ENCODE results near the gene SLC39A10.

Gene SLC39A10

DNA sequence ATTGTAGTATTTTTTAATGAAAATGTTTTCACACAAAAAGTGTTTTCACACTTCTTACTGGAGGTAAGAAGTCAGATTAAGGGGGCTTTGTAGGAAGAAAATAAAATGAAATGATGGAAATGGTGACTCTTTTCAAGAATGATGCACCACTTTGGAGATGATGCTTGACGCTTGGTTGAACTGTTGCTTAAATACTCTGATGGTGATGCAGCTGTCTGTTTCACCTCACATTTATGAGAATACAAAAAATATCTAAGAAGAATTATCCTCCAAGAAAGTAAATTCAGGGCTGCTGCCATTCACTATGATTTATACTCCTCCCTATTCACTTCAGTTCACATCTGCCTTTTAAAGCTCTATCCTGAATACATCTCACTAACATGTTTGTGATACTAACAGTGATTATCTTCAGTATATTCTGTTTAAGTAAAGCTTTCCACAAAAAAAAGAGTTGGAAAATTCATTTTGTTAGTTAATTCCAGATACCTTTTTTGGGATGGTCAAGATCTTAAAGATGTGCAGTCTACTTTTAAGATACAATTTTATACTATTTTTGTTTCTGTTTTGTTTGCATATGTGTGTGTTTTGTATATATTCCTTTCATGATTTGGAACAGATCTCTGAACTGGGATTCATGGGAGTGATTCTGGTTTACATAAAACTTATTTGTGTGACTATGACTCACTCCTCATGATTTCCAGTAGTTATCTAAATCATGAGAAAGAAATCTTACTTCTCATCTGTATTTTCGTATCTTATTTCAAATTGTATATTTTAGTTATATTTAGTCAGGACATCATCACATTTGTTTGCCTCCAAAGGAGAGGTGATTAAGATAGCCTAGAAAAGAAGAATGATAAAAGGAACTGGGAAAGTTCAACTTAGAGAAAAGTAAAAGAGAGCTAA, 53.1 kb downstream of the SLC39A10 start:
- DNase-seq (ENCODE audit: insufficient read length, low spot score) = no peak

DNA sequence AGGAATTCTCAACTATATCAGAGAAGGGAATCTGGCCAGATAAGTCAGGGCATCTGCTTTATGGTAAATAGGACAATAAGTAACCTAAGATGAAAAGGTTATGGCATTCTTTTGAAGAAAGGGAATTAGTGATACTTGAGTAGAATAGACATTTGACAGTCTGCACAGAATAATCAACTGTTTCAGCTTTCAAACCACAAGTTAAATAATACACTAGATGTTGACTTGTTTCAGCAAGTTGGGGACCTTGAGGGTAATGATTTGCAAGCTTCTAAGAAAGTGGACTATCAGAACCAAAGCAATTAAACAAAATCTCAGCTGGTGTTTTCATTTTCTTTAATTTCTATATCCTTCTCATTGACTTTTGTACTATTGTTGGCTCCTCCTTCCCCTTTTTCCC, 54.5 kb downstream of the SLC39A10 start:
- FAIRE-seq (peak; percentile 78), DNase-seq (ENCODE audit: insufficient read length, low spot score) (no peak)

More for the DNA sequence above, 53.1 kb downstream of the SLC39A10 start:
- FAIRE-seq = no peak

GRCh38 chr2:195716466-195716865, 59.4 kb downstream of the SLC39A10 start:
- FAIRE-seq = no peak

GRCh38 chr2:195721042-195721441, 64.0 kb downstream of the SLC39A10 start:
- FAIRE-seq = no peak
- no peak for DNase-seq (ENCODE audit: insufficient read length, low spot score)

More at GRCh38 chr2:195716466-195716865, 59.4 kb downstream of the SLC39A10 start:
- no peak for DNase-seq (ENCODE audit: insufficient read length, low spot score)

GRCh38 chr2:195722075-195722474, 65.0 kb downstream of the SLC39A10 start:
- FAIRE-seq (no peak), DNase-seq (ENCODE audit: insufficient read length, low spot score) (no peak)

DNA sequence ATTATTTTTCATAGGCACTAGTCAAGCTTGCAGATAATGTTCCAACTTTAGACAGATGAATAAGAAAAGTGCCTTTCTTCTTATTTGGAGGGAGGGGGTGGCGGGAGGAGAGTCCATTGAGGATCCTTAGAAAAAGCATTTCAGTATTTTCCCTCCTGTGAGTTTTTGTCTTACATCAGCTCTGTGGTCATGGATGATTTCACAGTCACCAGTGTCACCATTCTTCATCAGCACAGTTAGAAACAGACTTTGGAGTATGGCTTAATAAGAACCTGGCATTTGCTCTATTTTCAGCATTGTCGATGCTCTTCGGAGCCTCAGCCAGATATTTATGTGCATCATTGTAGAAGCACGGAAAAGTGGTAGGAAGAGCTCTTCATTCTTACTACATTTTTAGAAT, 70.1 kb downstream of the SLC39A10 start:
- DNase-seq (ENCODE audit: insufficient read length, low spot score) (no peak), FAIRE-seq (no peak)

DNA sequence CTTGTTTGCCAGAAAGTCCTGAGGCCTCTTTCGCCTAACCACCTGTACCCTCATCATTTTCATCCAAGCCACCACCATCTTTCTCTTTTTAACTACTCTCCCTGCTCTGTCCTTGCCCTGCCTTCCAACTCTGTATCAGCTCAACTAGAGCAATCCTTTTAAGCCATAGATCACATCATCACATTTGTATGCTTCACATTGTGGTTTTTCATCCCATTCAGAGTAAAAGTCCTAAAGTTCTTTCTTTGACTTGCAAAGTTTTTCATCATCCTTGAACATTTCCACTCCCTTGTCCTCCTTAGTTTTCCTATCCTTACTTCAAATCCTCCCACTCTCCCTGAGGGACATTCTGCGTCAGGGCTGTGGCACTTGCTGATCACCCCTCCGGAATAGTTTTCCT, 73.9 kb downstream of the SLC39A10 start:
- FAIRE-seq = no peak
- no peak for DNase-seq (ENCODE audit: insufficient read length, low spot score)

GRCh38 chr2:195732574-195732973, 75.5 kb downstream of the SLC39A10 start:
- DNase-seq (ENCODE audit: insufficient read length, low spot score) (no peak), FAIRE-seq (no peak)

DNA sequence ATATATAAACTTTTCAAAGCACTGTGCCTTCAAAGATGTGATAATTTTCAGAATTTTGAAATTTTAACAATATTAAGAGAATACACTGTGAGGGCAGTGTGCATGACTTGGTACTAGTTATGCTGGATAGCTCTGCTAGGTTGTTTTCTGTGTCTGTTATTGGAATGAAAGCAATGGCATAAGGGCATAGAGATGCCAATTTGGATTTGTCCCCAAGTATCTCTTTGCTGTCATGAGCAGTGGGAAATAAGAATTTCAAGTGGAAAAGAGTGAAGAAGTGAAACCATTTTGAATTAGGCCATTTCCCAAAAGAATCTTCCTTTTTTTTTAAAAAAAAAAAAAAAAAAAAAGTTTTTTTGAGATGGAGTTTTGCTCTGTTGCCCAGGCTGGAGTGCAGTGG, 76.8 kb downstream of the SLC39A10 start:
- no peak for FAIRE-seq
- DNase-seq (ENCODE audit: insufficient read length, low spot score) = no peak

DNA sequence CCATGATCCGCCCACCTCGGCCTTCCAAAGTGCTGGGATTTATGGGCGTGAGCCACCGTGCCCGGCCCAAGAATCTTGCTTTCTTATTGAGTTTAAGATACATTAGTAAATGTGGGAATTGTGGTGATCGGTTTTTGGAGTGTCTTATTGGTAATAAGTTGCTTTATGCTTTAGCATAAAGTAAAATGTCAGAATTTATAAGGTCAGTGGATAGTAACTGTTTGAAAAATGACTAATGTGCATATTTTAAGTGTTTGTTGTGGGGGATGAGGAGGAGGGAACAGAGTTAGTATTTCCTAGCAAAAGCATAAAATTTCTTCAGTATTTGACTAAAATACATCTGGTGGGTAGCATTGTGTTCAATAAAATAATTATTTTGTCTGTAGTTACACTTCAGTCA, 77.4 kb downstream of the SLC39A10 start:
- FAIRE-seq (no peak), DNase-seq (ENCODE audit: insufficient read length, low spot score) (no peak)

- DNase-seq (ENCODE audit: insufficient read length, low spot score) (no peak), FAIRE-seq (no peak)
Observed at GRCh38 chr2:195734931-195735330, 77.9 kb downstream of the SLC39A10 start.

GRCh38 chr2:195735347-195735746, 78.3 kb downstream of the SLC39A10 start:
- FAIRE-seq (no peak), DNase-seq (ENCODE audit: insufficient read length, low spot score) (no peak)

DNA sequence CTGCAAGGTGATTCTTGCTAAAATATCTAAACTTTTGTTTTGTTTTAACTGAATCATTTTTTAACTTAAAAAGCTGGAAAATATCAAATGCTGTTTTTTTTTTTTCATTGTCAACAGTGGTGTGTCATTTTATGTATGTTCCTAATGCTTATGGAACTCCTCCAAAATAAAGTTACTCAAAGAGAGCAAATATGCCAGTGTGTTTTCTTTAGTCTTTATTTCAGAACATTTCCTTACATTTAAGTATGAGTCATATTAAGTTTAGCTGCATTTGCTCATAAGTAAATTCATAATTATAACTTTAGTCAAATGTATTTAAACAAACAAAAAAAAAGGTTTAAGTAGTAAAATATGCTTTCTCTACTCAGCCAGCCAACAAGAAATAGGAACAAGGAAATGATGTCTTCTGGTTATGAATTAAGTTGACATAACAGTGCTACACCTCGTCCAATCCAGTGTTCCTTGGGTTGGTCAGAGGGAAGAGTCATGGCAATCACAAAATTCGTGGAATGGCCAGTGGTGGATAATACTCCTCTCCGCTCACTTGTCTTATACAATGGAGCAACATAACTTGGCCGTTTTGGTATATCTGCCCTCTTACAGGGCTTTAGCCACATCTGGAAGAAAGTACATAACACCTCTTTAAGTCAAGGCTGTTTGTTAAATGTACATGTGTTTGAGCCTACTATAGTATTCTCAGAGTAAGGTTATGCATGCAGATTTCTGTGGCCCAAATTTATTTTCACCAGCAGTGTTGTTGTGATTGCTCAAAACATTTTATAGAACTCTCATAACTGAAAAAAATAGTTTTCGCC, 80.7 kb downstream of the SLC39A10 start:
- DNase-seq (ENCODE audit: insufficient read length, low spot score) (no peak), FAIRE-seq (no peak)

DNA sequence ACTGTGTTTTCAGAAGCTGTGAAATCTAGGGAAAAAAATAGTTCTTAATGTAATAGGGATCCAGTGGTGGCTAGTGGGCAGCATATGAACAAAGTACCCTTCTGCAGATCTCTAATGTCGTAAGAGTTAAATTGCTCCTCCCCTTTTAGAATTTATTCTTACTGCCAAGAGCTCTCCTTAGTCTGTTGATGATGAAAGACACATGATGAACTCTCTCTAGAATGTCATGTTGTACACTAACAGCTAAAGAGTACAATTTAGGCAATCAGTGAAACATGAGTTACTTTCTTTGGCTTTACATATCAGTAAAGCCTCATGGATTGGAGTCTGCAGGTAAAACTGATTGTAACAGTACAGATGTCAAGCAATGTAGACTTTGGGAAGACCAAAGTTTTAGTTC, 84.2 kb downstream of the SLC39A10 start:
- FAIRE-seq (no peak), DNase-seq (ENCODE audit: insufficient read length, low spot score) (no peak)

DNA sequence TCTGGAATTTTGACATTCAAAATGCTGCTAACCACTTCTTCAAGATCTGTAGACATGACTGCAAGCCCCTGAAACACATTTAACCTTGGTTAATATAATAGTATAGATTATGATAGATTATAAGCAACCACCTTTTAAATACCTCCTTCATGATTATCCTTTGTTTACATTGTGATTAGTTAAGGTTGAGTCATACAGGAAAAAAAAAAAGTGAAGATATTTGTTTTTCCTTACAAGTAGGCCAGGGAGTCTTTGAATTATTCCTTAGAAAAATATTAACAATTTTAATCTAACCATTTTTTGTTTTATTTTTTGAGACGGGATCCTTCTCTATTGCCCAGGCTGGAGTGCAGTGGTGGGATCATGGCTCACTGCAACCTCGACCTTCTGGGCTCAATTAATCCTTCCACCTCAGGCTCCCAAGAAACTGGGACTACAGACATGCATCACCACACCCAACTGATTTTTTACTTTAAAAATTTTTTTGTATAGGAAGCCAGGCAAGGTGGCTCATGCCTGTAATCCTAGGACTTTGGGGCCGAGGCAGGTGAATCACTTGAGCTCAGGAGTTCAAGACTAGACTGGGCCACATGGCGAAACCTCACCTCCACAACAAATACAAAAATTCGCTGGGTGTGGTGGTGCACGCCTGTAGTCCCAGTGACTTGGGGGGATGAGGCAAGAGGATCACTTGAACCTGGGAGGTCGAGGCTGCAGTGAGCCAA, 99.4 kb downstream of the SLC39A10 start:
- FAIRE-seq = no peak
- no peak for DNase-seq (ENCODE audit: insufficient read length, low spot score)

- FAIRE-seq (no peak), DNase-seq (ENCODE audit: insufficient read length, low spot score) (no peak)
Observed at GRCh38 chr2:195758846-195759245, 101.8 kb downstream of the SLC39A10 start.

DNA sequence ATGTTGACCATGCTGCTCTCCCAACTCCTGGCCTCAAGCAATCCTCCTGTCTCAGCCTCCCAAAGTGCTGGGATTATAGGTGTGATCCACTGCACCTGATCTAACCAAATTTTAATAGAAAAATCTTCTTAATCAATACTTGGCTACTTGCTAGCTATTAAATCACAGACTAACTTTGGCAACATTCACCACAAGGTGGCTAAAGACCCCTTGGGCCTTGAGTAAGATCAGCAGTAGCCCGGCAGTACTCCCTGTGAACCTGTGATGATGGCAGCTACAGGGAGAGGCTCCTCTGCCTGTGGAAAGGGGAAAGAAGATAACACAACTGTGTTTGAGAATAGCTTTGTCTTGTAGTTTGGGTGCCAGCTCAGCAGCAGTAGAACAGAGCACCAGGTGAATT, 102.9 kb downstream of the SLC39A10 start:
- DNase-seq (ENCODE audit: insufficient read length, low spot score) (no peak), FAIRE-seq (no peak)

- no peak for FAIRE-seq
Observed at GRCh38 chr2:195763866-195764265, 106.8 kb downstream of the SLC39A10 start.

DNA sequence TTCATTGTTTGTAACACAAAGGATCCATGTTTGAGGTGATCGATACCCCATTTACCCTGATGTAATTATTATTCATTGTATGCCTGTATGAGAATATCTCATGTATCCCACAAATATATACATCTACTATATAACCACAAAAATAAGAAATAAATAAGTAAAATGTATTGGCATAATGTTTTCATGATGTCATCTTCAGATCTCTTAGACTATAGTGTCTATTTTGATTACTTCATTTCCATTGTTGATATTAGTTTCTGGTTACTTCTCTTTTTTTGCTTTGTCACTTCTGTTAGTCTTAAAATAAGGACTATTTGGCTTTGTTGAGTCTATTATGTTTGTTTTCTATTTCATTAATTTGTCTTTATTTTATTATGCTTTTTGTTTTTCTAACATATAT, 109.7 kb downstream of the SLC39A10 start:
- DNase-seq (ENCODE audit: insufficient read length, low spot score) = no peak
- FAIRE-seq = no peak

More at GRCh38 chr2:195763866-195764265, 106.8 kb downstream of the SLC39A10 start:
- DNase-seq (ENCODE audit: insufficient read length, low spot score) = no peak

GRCh38 chr2:195768431-195768830, 111.4 kb downstream of the SLC39A10 start:
- DNase-seq (ENCODE audit: insufficient read length, low spot score) = no peak
- FAIRE-seq = no peak

- FAIRE-seq (no peak), DNase-seq (ENCODE audit: insufficient read length, low spot score) (no peak)
Observed at GRCh38 chr2:195769975-195770374, 112.9 kb downstream of the SLC39A10 start.

Data from GM19239 (cell line).